T47D (cell line): ENCODE results near the gene SCN2A.
"Not testable (repeated sequence)": the region's sequence is repeated elsewhere in the genome, so short reads cannot be mapped to it uniquely, and the experiment has no call there.

Experiments
- DNase-seq, 2 experiments: peaks; one replicate each; pipeline versions ENCODE4 v3.0.0 to v3.0.0-alpha.2; 2011 to 2012; ENCODE audit warnings: low read depth in 1 of 2, low spot score in 1 of 2
- JUND ChIP-seq: IDR thresholded peaks from 2 replicates; pipeline ENCODE4 v1.6.1; 2012; ENCODE audit warnings: low read depth
- in situ Hi-C: cut with HindIII; loops from 2 replicates; pipeline ENCODE4 v1.10.0; 2016; ENCODE audit warnings: low sequenced_read_pairs, low pct_unique_long_range_greater_than_20kb

Gene SCN2A

GRCh38 chr2:165224941-165225340, 14.3 kb upstream of the SCN2A start:
- no peak for TF ChIP-seq JUND
- in situ Hi-C loops: no loop called here
- DNase-seq: no peak

- in situ Hi-C loops: no loop called here
- TF ChIP-seq JUND: no peak
- no peak for DNase-seq
These were observed 11.6 kb upstream of the SCN2A start for GRCh38 chr2:165227571-165227970.

- in situ Hi-C loops: no loop called here
- TF ChIP-seq JUND: no peak
- DNase-seq: no peak
These were observed 2.2 kb upstream of the SCN2A start for GRCh38 chr2:165237056-165237455.

GRCh38 chr2:165238295-165238694, 919 bp upstream of the SCN2A start:
- peak in 1 of 2 experiments; percentile 36 for DNase-seq
- TF ChIP-seq JUND: no peak
- in situ Hi-C loops: no loop called here

GRCh38 chr2:165239856-165240515, 772 bp downstream of the SCN2A start:
- in situ Hi-C loops: no loop called here
- no peak for TF ChIP-seq JUND
- DNase-seq: no peak

GRCh38 chr2:165240916-165241315, 1.7 kb downstream of the SCN2A start:
- DNase-seq: no peak
- TF ChIP-seq JUND: no peak
- in situ Hi-C loops: no loop called here

GRCh38 chr2:165245081-165245793, 6.0 kb downstream of the SCN2A start:
- in situ Hi-C loops: no loop called here
- TF ChIP-seq JUND: no peak
- no peak for DNase-seq

- DNase-seq: no peak
- no peak for TF ChIP-seq JUND
- in situ Hi-C loops: no loop called here
These were observed 9.0 kb downstream of the SCN2A start for GRCh38 chr2:165248238-165248637.

GRCh38 chr2:165251366-165251765, 12.2 kb downstream of the SCN2A start:
- TF ChIP-seq JUND: no peak
- in situ Hi-C loops: no loop called here
- DNase-seq: no peak

GRCh38 chr2:165253178-165253577, 14.0 kb downstream of the SCN2A start:
- in situ Hi-C loops: no loop called here
- no peak for DNase-seq

GRCh38 chr2:165256618-165257017, 17.4 kb downstream of the SCN2A start:
- no peak for DNase-seq
- no peak for TF ChIP-seq JUND
- in situ Hi-C loops: no loop called here

More at GRCh38 chr2:165253178-165253577, 14.0 kb downstream of the SCN2A start:
- no peak for TF ChIP-seq JUND

GRCh38 chr2:165260347-165260746, 21.1 kb downstream of the SCN2A start:
- in situ Hi-C loops, DNase-seq: not testable (repeated sequence)

- no peak for DNase-seq
- TF ChIP-seq JUND: no peak
- in situ Hi-C loops: no loop called here
These were observed 29.5 kb downstream of the SCN2A start for GRCh38 chr2:165268754-165269153.

GRCh38 chr2:165273176-165273575, 34.0 kb downstream of the SCN2A start:
- no peak for DNase-seq
- in situ Hi-C loops: no loop called here
- TF ChIP-seq JUND: no peak
